ENCODE results near the gene WSCD2.

DNA sequence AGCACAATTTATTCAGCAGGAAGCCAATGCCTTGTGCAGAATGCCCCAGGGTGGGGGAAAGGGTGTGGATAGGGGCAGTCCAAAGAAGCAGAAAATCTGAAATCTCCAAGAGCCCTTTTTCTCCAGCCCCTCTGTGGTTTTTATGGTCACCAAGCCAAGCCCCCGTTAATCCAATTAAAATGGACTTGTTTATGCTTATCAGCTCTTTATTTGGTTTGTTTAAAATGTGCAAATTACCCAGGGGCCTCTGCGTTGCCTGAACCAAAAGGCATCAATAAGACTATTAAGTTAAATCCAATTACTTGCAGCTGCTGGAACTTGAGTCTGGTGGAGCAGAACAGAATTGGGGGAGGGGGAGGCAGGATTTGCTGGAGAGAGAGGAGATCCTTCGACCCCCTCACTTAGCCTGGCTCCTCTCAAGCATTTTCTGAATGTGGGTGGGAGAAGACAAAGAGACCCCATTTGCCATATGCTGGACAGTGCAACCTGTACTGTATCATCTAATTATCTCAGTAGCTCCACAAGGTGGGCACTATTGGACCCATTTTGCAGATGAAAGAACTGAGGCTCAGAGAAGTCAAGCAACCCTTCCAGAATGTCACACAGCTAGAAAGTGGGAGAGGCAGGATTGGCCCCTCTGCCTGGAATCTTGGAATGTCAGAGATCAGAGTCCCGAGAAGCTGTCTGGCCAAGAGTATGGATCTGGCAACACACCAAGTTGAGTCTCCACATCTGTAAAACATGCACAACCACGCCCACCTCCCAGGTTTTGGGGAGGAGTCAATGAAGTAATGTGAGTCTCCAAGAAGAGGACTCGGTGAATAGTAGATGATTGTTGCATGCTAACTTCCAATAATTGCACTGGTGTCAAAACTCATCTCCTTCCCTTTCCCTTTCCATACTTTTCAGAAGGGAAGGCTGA, 143.1 kb downstream of the WSCD2 start:
- TF ChIP-seq EZH2 (IDR thresholded peaks at IDR 0.05; ENCODE audit: insufficient read depth, poor library complexity, severe bottlenecking) (no peak), EZH2phosphoT487 (IDR thresholded peaks at IDR 0.05; ENCODE audit: insufficient read depth, low read depth) (no peak)
